ENCODE data around the gene SLC39A5.
"Not testable (repeated sequence)": the region's sequence is repeated elsewhere in the genome, so short reads cannot be mapped to it uniquely, and the experiment has no call there.

The SLC39A5 gene

GRCh38 chr12:56190695-56191155, 39.1 kb upstream of the SLC39A5 start:
- in situ Hi-C loops (cut with MboI; ENCODE audit: low sequenced_read_pairs, unreplicated experiment): no loop called here
- TF ChIP-seq CTCF (IDR thresholded peaks at IDR 0.05; ENCODE audit: borderline replicate concordance, control extremely low read depth, extremely low read depth, insufficient read depth, missing control alignments): no peak
- DNase-seq (ENCODE audit: low spot score): no peak

- no peak for DNase-seq (ENCODE audit: low spot score)
- in situ Hi-C loops (cut with MboI; ENCODE audit: low sequenced_read_pairs, unreplicated experiment): no loop called here
- TF ChIP-seq CTCF (IDR thresholded peaks at IDR 0.05; ENCODE audit: borderline replicate concordance, control extremely low read depth, extremely low read depth, insufficient read depth, missing control alignments): no peak
Measured at GRCh38 chr12:56192582-56192981, 37.3 kb upstream of the SLC39A5 start.

- TF ChIP-seq CTCF (IDR thresholded peaks at IDR 0.05; ENCODE audit: borderline replicate concordance, control extremely low read depth, extremely low read depth, insufficient read depth, missing control alignments): peak; percentile 60
- in situ Hi-C loops (cut with MboI; ENCODE audit: low sequenced_read_pairs, unreplicated experiment): no loop called here
- peak; percentile 82 for DNase-seq (ENCODE audit: low spot score)
Measured at GRCh38 chr12:56193025-56193578, 36.7 kb upstream of the SLC39A5 start.

GRCh38 chr12:56196818-56197550, 32.9 kb upstream of the SLC39A5 start:
- in situ Hi-C loops (cut with MboI; ENCODE audit: low sequenced_read_pairs, unreplicated experiment); DNase-seq (ENCODE audit: low spot score): not testable (repeated sequence)

GRCh38 chr12:56197921-56198635, 31.8 kb upstream of the SLC39A5 start:
- in situ Hi-C loops (cut with MboI; ENCODE audit: low sequenced_read_pairs, unreplicated experiment): no loop called here
- TF ChIP-seq CTCF (IDR thresholded peaks at IDR 0.05; ENCODE audit: borderline replicate concordance, control extremely low read depth, extremely low read depth, insufficient read depth, missing control alignments): no peak
- no peak for DNase-seq (ENCODE audit: low spot score)

GRCh38 chr12:56198836-56199235, 31.0 kb upstream of the SLC39A5 start:
- in situ Hi-C loops (cut with MboI; ENCODE audit: low sequenced_read_pairs, unreplicated experiment): no loop called here
- TF ChIP-seq CTCF (IDR thresholded peaks at IDR 0.05; ENCODE audit: borderline replicate concordance, control extremely low read depth, extremely low read depth, insufficient read depth, missing control alignments): no peak
- DNase-seq (ENCODE audit: low spot score): no peak

- no peak for TF ChIP-seq CTCF (IDR thresholded peaks at IDR 0.05; ENCODE audit: borderline replicate concordance, control extremely low read depth, extremely low read depth, insufficient read depth, missing control alignments)
- in situ Hi-C loops (cut with MboI; ENCODE audit: low sequenced_read_pairs, unreplicated experiment): loop anchor here (25.0 kb wide), 1 partner anchor 260 kb away; the partner anchor contains the start of genes MIP and SPRYD4
- no peak for DNase-seq (ENCODE audit: low spot score)
Measured at GRCh38 chr12:56202366-56202765, 27.5 kb upstream of the SLC39A5 start.
